EH (cell line): ENCODE results near the gene POP4.
"Not testable (repeated sequence)": the region's sequence is repeated elsewhere in the genome, so short reads cannot be mapped to it uniquely, and the experiment has no call there.

Experiments used
- DNase-seq: peaks from one replicate; pipeline ENCODE4 v3.0.0-alpha.2; 2015; ENCODE audit warnings: low read depth

The POP4 gene

GRCh38 chr19:29605653-29606419, at the start of gene POP4:
Gene POP4, plus strand, starts transcription at chr19:29606283. Its CDS starts 36 bp downstream, at chr19:29606319.
- peak; percentile 95 for DNase-seq

GRCh38 chr19:29559110-29559509, 47.0 kb upstream of the POP4 start:
- not testable (repeated sequence) for DNase-seq

GRCh38 chr19:29559743-29560142, 46.3 kb upstream of the POP4 start:
- DNase-seq: no peak

GRCh38 chr19:29560313-29561075, 45.6 kb upstream of the POP4 start:
- DNase-seq: no peak

- DNase-seq: no peak
These were observed 44.5 kb upstream of the POP4 start for GRCh38 chr19:29561601-29562000.

- DNase-seq: no peak
These were observed 43.5 kb upstream of the POP4 start for GRCh38 chr19:29562299-29563297.

- no peak for DNase-seq
These were observed 42.5 kb upstream of the POP4 start for GRCh38 chr19:29563486-29564101.

GRCh38 chr19:29564574-29565005, 41.5 kb upstream of the POP4 start:
- no peak for DNase-seq

- no peak for DNase-seq
These were observed 40.9 kb upstream of the POP4 start for GRCh38 chr19:29565171-29565570.

- no peak for DNase-seq
These were observed 39.5 kb upstream of the POP4 start for GRCh38 chr19:29566496-29567054.

GRCh38 chr19:29567366-29567915, 38.6 kb upstream of the POP4 start:
- no peak for DNase-seq

GRCh38 chr19:29568036-29569025, 37.8 kb upstream of the POP4 start:
- no peak for DNase-seq

GRCh38 chr19:29569038-29569911, 36.8 kb upstream of the POP4 start:
- no peak for DNase-seq

GRCh38 chr19:29571181-29571580, 34.9 kb upstream of the POP4 start:
- no peak for DNase-seq

- no peak for DNase-seq
These were observed 32.6 kb upstream of the POP4 start for GRCh38 chr19:29573486-29573885.

- no peak for DNase-seq
These were observed 31.6 kb upstream of the POP4 start for GRCh38 chr19:29574510-29574909.

- no peak for DNase-seq
These were observed 30.0 kb upstream of the POP4 start for GRCh38 chr19:29576046-29576606.
